H1 (cell line): Measurements from ENCODE around the gene RDM1. TPM values are rescaled to one million over a fixed set of nuclear protein-coding genes. Genes with fewer than 3 reads are reported as not detected.

Source experiments
- CTCF ChIA-PET: fragments of 300-600 bp; sonication (Branson Sonifier 250); formaldehyde crosslinking; loops from one replicate; lab custom pipeline; 2021; ENCODE audit not compliant: partially characterized antibody; lab: Charles Lee
- POLR2A ChIA-PET: fragments of 300-600 bp; sonication (Branson Sonifier 250); formaldehyde crosslinking; loops from one replicate; lab custom pipeline; 2021; ENCODE audit warnings: inconsistent platforms; ENCODE audit not compliant: partially characterized antibody; lab: Charles Lee
- DNase-seq, 2 experiments: peaks; one replicate each; pipeline versions ENCODE4 v3.0.0 to v3.0.0-alpha.2; 2010 to 2022; ENCODE audit warnings: low spot score in 2 of 2, low read depth in 1 of 2, mixed read lengths in 1 of 2
- FAIRE-seq: peaks from 2 replicates; lab custom pipeline; 2011; peaks lifted over from hg19 to GRCh38; lab: Jason Lieb, UNC
- H2AFZ ChIP-seq: 2 replicates; pipeline ENCODE4 v1.8.1; 2012; ENCODE audit warnings: low read length, inconsistent platforms
- H2AK5ac ChIP-seq: 2 replicates; pipeline ENCODE4 v1.6.1; 2013; ENCODE audit warnings: low read depth, low read length
- H2BK120ac ChIP-seq: replicated peaks from 2 replicates; pipeline ENCODE3; 2013; ENCODE audit warnings: low read depth, low read length, inconsistent platforms
- H2BK12ac ChIP-seq: 2 replicates; pipeline ENCODE4 v1.6.1; 2013; ENCODE audit warnings: low read depth, low read length
- H2BK15ac ChIP-seq: 2 replicates; pipeline ENCODE4 v1.6.1; 2013; ENCODE audit warnings: low read length
- H2BK20ac ChIP-seq: 2 replicates; pipeline ENCODE4 v1.6.1; 2013; ENCODE audit warnings: low read length
- H2BK5ac ChIP-seq: 2 replicates; pipeline ENCODE4 v1.6.1; 2013; ENCODE audit warnings: low read depth, low read length
- H3K14ac ChIP-seq: 2 replicates; pipeline ENCODE4 v1.6.1; 2013; ENCODE audit warnings: inconsistent platforms; ENCODE audit not compliant: insufficient read length
- H3K18ac ChIP-seq: 2 replicates; pipeline ENCODE4 v1.6.1; 2013; ENCODE audit warnings: low read length; ENCODE audit errors: extremely low read depth
- H3K23ac ChIP-seq: 2 replicates; pipeline ENCODE4 v1.6.1; 2013; ENCODE audit warnings: inconsistent platforms; ENCODE audit not compliant: insufficient read length
- H3K23me2 ChIP-seq: 2 replicates; pipeline ENCODE4 v1.6.1; 2013; ENCODE audit warnings: low read depth, low read length
- H3K27ac ChIP-seq: 2 replicates; pipeline ENCODE4 v1.6.1; 2011; ENCODE audit warnings: low read depth, low read length, inconsistent platforms
- H3K27me3 ChIP-seq, 4 experiments: replicated peaks in 1 of 4; 1 replicate in 1 of 4; 2 replicates in 3 of 4; pipeline versions ENCODE4 v1.6.1 to v1.8.1; 2011 to 2013; ENCODE audit warnings: low read length in 3 of 4, mild to moderate bottlenecking in 3 of 4, inconsistent platforms in 2 of 4, mixed read lengths in 2 of 4, moderate library complexity in 1 of 4; ENCODE audit not compliant: control insufficient read depth in 3 of 4, insufficient read depth in 3 of 4; ENCODE audit errors: extremely low read depth in 1 of 4
- H3K36me3 ChIP-seq, 4 experiments: 2 replicates each; pipeline versions ENCODE4 v1.6.1 to v1.8.1; 2011 to 2013; ENCODE audit warnings: mild to moderate bottlenecking in 4 of 4, low read length in 3 of 4, moderate library complexity in 2 of 4, control low read depth in 1 of 4, inconsistent platforms in 1 of 4; ENCODE audit not compliant: insufficient read depth in 4 of 4, control insufficient read depth in 2 of 4
- H3K4ac ChIP-seq: replicated peaks from 2 replicates; pipeline ENCODE3; 2013; ENCODE audit warnings: low read length, low read depth, mixed read lengths, inconsistent platforms; ENCODE audit not compliant: insufficient read length
- H3K4me1 ChIP-seq, 4 experiments: replicated peaks in 1 of 4; 1 replicate in 1 of 4; 2 replicates in 3 of 4; pipeline versions ENCODE4 v1.6.1 to v1.8.1; 2011 to 2013; ENCODE audit warnings: low read length in 3 of 4, inconsistent platforms in 2 of 4, mixed read lengths in 1 of 4; ENCODE audit not compliant: insufficient read depth in 4 of 4, control insufficient read depth in 3 of 4
- H3K4me2 ChIP-seq, 2 experiments: 2 replicates each; pipeline versions ENCODE4 v1.6.1 to v1.8.1; 2011 to 2013; ENCODE audit warnings: low read depth in 2 of 2, low read length in 2 of 2, control low read depth in 1 of 2, inconsistent platforms in 1 of 2, mild to moderate bottlenecking in 1 of 2; ENCODE audit not compliant: insufficient read depth in 1 of 2
- H3K4me3 ChIP-seq, 4 experiments: fragments of 200-600, 300-600 bp in 1 of 4; sonication (generic), shearing (Covaris generic), sonication (Bioruptor Twin) in 1 of 4; 2 replicates each; pipeline versions ENCODE4 v1.5.1 to v1.8.1; 2011 to 2016; ENCODE audit warnings: low read length in 4 of 4, low read depth in 3 of 4, control low read depth in 2 of 4, inconsistent platforms in 2 of 4, mild to moderate bottlenecking in 2 of 4, mixed read lengths in 1 of 4, moderate library complexity in 1 of 4; ENCODE audit not compliant: insufficient read depth in 2 of 4; ENCODE audit errors: extremely low read depth in 1 of 4
- H3K56ac ChIP-seq: replicated peaks from 2 replicates; pipeline ENCODE3; 2013; ENCODE audit warnings: low read depth, mild to moderate bottlenecking, mixed read lengths, low read length, inconsistent platforms; ENCODE audit not compliant: insufficient read length
- H3K79me1 ChIP-seq: 2 replicates; pipeline ENCODE4 v1.6.1; 2013; ENCODE audit warnings: low read depth, low read length, control low read depth
- H3K79me2 ChIP-seq, 2 experiments: 2 replicates each; pipeline versions ENCODE4 v1.6.1 to v1.8.1; 2012 to 2013; ENCODE audit warnings: low read length in 2 of 2, mild to moderate bottlenecking in 2 of 2, inconsistent platforms in 1 of 2; ENCODE audit not compliant: insufficient read depth in 2 of 2, control insufficient read depth in 1 of 2
- H3K9ac ChIP-seq, 4 experiments: replicated peaks in 1 of 4; 1 replicate in 1 of 4; 2 replicates in 3 of 4; pipeline versions ENCODE4 v1.6.1 to v1.8.1; 2011 to 2013; ENCODE audit warnings: low read depth in 3 of 4, low read length in 3 of 4, control low read depth in 2 of 4, mild to moderate bottlenecking in 2 of 4, moderate library complexity in 2 of 4, inconsistent platforms in 1 of 4; ENCODE audit errors: extremely low read depth in 1 of 4
- H3K9me3 ChIP-seq, 2 experiments: 2 replicates each; pipeline versions ENCODE4 v1.6.1 to v1.8.1; 2012 to 2013; ENCODE audit warnings: mild to moderate bottlenecking in 2 of 2, moderate library complexity in 2 of 2, control low read depth in 1 of 2, inconsistent platforms in 1 of 2, low read depth in 1 of 2, low read length in 1 of 2, mixed read lengths in 1 of 2; ENCODE audit not compliant: insufficient read depth in 2 of 2
- H4K20me1 ChIP-seq, 2 experiments: replicated peaks in 1 of 2; 2 replicates each; pipeline versions ENCODE3 to v1.8.1; 2011 to 2013; ENCODE audit warnings: inconsistent platforms in 2 of 2, low read length in 2 of 2, mild to moderate bottlenecking in 1 of 2; ENCODE audit not compliant: insufficient read depth in 2 of 2, control insufficient read depth in 1 of 2
- H4K5ac ChIP-seq: 2 replicates; pipeline ENCODE4 v1.6.1; 2013; ENCODE audit warnings: low read length, low read depth, mixed read lengths, inconsistent platforms; ENCODE audit not compliant: insufficient read length
- H4K8ac ChIP-seq: 2 replicates; pipeline ENCODE4 v1.8.0; 2013; ENCODE audit warnings: mild to moderate bottlenecking, moderate library complexity, low read length, inconsistent platforms; ENCODE audit not compliant: insufficient read depth; ENCODE audit errors: extremely low read depth
- H4K91ac ChIP-seq: replicated peaks from 2 replicates; pipeline ENCODE3; 2013; ENCODE audit warnings: low read length, mixed read lengths, inconsistent platforms; ENCODE audit not compliant: insufficient read length
- ASH2L ChIP-seq: fragments of 200-600, 300-600 bp; sonication (generic); IDR thresholded peaks from one replicate; pipeline ENCODE4 v1.7.1; 2017; ENCODE audit warnings: low read length
- BACH1 ChIP-seq: IDR thresholded peaks from 2 replicates; pipeline ENCODE4 v1.6.1; 2012; ENCODE audit warnings: low read length, improper control_type of control experiment
- BRCA1 ChIP-seq: IDR thresholded peaks from 2 replicates; pipeline ENCODE4 v1.6.1; 2012; ENCODE audit warnings: low read depth, low read length, improper control_type of control experiment
- EP300 ChIP-seq, 2 experiments: IDR thresholded peaks; 1 replicate in 1 of 2; 2 replicates in 1 of 2; pipeline ENCODE4 v1.6.1; 2011 to 2012; ENCODE audit warnings: low read depth in 2 of 2, low read length in 2 of 2, mild to moderate bottlenecking in 2 of 2, borderline replicate concordance in 1 of 2, inconsistent platforms in 1 of 2, moderate library complexity in 1 of 2
- GTF2F1 ChIP-seq: IDR thresholded peaks from 2 replicates; pipeline ENCODE4 v1.6.1; 2012; ENCODE audit warnings: low read depth, low read length, improper control_type of control experiment, borderline replicate concordance
- SRF ChIP-seq: IDR thresholded peaks from 2 replicates; pipeline ENCODE4 v1.6.1; 2011; ENCODE audit warnings: mild to moderate bottlenecking, low read depth, low read length, moderate library complexity
- SUZ12 ChIP-seq: fragments of 200-600 bp; sonication (generic); IDR thresholded peaks from 2 replicates; pipeline ENCODE4 v1.6.1; 2012; ENCODE audit warnings: mild to moderate bottlenecking, inconsistent platforms, low read length, moderate library complexity, mixed read lengths
- TBP ChIP-seq: IDR thresholded peaks from 2 replicates; pipeline ENCODE4 v1.6.1; 2011; ENCODE audit warnings: low read depth, low read length, improper control_type of control experiment
- TCF12 ChIP-seq: IDR thresholded peaks from 2 replicates; pipeline ENCODE4 v1.6.1; 2011; ENCODE audit warnings: low read depth, mild to moderate bottlenecking, low read length
- WGBS, 2 experiments: shearing (Covaris generic) in 1 of 2; methylation state at CpG; one replicate each; pipeline versions ENCODE4 v1.1.6 to v1.1.7; 2013 to 2015; ENCODE audit warnings: low lambda C conversion rate in 2 of 2, mixed read lengths in 2 of 2, inconsistent platforms in 1 of 2, low coverage in 1 of 2, missing lambda C conversion rate in 1 of 2; ENCODE audit not compliant: insufficient replicate concordance in 2 of 2, insufficient coverage in 1 of 2, insufficient read length in 1 of 2; ENCODE audit errors: extremely low coverage in 1 of 2, missing lambda C conversion rate in 1 of 2; 5-methylcytosine and 5-hydroxymethylcytosine counted together
- polyA plus RNA-seq, 7 experiments: library from polyadenylated mRNA; depleted of rRNA in 3 of 7; stranded (reverse) in 5 of 7; unstranded in 2 of 7; fragments of >200 nt in 5 of 7; fragments of 200-250 nt in 2 of 7; gene quantifications; 1 replicate in 5 of 7; 2 replicates in 1 of 7; 4 replicates in 1 of 7; pipeline versions ENCODE4 v1.2.1 to v1.2.3, GENCODE V29; 2011 to 2013; ENCODE audit warnings: missing spikeins in 2 of 7, mixed read lengths in 2 of 7
- total RNA-seq: library from RNA; stranded (reverse); fragmentation: NEBNext Ultra II Directional; extraction: Animal tissue kit (Norgen Biotek cat#: 25700); gene quantifications from 2 replicates; pipeline ENCODE4 v1.2.1, GENCODE V29; 2021

RDM1 gene
- total and polyA plus RNA-seq, 2 of the 8 experiments (the other 6 are each of a cell fraction or from before 2014, with no cell fraction given): 7.3 to 9.7 TPM

DNA sequence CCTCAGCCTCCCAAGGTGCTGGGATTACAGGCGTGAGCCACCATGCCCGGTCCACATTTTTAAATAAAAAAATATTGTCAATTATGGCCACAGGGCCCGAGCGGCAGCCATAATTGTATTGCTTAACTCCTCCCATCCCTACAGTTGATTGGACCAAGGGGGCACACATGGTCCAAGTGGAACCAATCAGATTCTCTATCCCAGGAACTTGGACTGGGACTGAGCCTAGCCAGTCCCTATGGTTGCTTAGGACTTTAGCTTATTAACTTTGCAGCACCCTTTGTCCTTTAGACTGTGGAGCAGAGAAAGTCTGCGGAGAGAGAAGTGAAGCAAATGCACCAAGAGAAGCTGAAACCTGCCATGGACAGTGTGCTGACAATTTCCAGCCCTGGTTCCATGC is 5.5 kb upstream of the RDM1 start:
- no peak overlapping the region for H3K14ac ChIP-seq
- H4K20me1 ChIP-seq: no peaks in the 10 kb centered on the region
- H2BK15ac ChIP-seq: no peak overlapping the region
- no peak overlapping the region for H2BK120ac ChIP-seq
- POLR2A ChIA-PET: no interaction called here
- no peak overlapping the region for H2AK5ac ChIP-seq
- H3K27me3 ChIP-seq: no peaks in the 10 kb centered on the region
- H2BK12ac ChIP-seq: no peak overlapping the region
- no peaks in the 10 kb centered on the region for H3K9me3 ChIP-seq
- no peak overlapping the region for H4K91ac ChIP-seq
- CTCF ChIA-PET: no interaction called here
- no peak overlapping the region for H3K4me2 ChIP-seq
- H4K5ac ChIP-seq: no peak overlapping the region
- H3K18ac ChIP-seq: no peak overlapping the region; the same call in 1 of the 2 replicates
- H3K27ac ChIP-seq: no peak overlapping the region
- H3K36me3 ChIP-seq: no peaks in the 10 kb centered on the region
- H3K4me3 ChIP-seq: no peak overlapping the region
- TF ChIP-seq GTF2F1: no peak
- TF ChIP-seq TCF12: no peak
- TF ChIP-seq BACH1: no peak
- TF ChIP-seq BRCA1: no peak
- TF ChIP-seq ASH2L: no peak
- TF ChIP-seq EP300 (IDR thresholded peaks at IDR 0.05; ENCODE audit: borderline replicate concordance in 1 of 2, low read depth in 2 of 2, low read length in 2 of 2): no peak
- TF ChIP-seq TBP: no peak
- no peak for TF ChIP-seq SUZ12
- TF ChIP-seq SRF: no peak
- H3K4ac ChIP-seq: no peak overlapping the region
- no peak overlapping the region for H3K23ac ChIP-seq
- no peak for DNase-seq
- no peaks in the 10 kb centered on the region for H3K79me2 ChIP-seq
- H3K23me2 ChIP-seq: no peaks in the 10 kb centered on the region
- H2BK20ac ChIP-seq: no peak overlapping the region
- WGBS, 2 experiments: 98% methylated on average over 5 of the region's 5 CpGs; no CpG with 5 or more reads in 1 of the 2 experiments
- FAIRE-seq: no peak
- no peak overlapping the region for H3K56ac ChIP-seq
- H4K8ac ChIP-seq: no peak overlapping the region
- H3K79me1 ChIP-seq: no peaks in the 10 kb centered on the region
- no peak overlapping the region for H3K9ac ChIP-seq
- H3K4me1 ChIP-seq: peaks cover 0 to 5% (median 3%) of the 10 kb centered on the region in 4 experiments; a peak in 5 of 7 replicates
- no peak overlapping the region for H2BK5ac ChIP-seq
- no peak overlapping the region for H2AFZ ChIP-seq
